NCI-H2081 (cell line): Measurements from ENCODE around the gene RHOJ.
"Not testable (repeated sequence)": the region's sequence is repeated elsewhere in the genome, so short reads cannot be mapped to it uniquely, and the experiment has no call there.

Source experiments
- DNase-seq, 2 experiments: peaks; one replicate each; lab custom pipeline; 2025; lab: John Stamatoyannopoulos, UW

Gene RHOJ

DNA sequence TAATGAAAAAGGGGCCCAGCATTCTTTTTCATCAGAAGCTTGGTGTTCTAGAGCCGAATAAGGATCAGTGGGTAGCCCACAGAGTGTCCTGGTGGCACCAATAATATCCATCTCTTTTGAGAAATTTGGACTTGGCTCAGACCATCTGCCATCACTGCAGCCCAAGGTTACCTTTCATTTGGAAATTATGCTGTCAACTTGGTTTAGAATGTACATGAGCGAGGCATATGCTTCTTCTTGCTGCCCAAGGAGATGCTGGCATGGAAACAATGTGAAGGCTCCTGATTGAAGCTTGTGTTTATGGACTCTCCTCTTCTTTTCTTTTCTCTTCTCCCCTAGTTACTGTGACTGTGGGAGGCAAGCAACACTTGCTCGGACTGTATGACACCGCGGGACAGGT is 64.5 kb downstream of the RHOJ start:
- no peak for DNase-seq

DNA sequence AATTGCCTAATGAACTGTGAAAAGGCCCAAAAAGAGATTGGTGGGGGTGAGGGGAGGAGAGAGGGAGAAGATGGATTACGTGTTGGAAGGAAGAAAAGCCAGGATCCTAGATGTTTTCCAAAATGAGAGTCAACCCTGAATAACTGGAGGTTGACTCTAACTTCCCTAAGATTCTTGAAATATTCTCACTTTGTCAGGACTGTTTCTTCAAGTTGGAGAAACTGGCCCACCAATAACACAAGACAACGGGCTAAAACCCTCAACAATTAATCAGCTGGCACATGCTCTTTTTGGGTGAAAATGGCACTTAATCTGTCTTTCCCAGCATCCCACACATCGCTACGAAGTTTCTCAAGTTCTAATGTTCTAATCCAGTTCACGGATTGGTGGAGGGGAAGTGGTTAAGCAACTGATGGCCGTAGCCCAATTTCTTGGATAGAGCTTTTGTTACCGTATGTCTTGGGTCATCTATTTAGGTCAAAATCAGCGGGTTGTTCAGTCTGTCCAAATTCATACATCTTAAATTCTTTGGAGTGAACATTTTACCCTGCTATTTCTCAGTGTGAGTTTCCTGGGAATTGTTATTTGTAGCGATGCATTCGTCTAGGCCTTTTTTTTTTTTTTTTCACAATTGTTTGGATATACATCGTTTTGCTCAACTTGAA is 65.5 kb downstream of the RHOJ start:
- no peak for DNase-seq

DNA sequence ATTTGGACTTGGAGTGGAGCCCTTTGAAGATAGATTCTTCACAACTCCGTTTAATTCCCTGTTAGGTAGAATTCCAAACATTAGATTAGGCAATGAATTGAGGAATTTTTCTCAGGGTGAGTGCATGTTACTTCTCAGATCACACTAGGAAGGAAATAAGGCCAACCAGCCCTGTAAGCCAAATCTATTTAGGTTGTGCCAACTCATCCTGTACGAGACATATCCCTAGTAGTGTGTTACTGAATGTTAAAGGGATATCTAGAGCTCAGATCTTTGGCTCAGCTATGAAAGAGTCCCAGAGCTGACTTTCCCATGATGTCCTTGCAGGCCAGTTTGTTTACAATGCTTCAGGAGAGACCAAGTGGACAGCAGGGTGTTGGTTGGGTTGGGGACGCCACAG is 68.9 kb downstream of the RHOJ start:
- DNase-seq, result no peak

DNA sequence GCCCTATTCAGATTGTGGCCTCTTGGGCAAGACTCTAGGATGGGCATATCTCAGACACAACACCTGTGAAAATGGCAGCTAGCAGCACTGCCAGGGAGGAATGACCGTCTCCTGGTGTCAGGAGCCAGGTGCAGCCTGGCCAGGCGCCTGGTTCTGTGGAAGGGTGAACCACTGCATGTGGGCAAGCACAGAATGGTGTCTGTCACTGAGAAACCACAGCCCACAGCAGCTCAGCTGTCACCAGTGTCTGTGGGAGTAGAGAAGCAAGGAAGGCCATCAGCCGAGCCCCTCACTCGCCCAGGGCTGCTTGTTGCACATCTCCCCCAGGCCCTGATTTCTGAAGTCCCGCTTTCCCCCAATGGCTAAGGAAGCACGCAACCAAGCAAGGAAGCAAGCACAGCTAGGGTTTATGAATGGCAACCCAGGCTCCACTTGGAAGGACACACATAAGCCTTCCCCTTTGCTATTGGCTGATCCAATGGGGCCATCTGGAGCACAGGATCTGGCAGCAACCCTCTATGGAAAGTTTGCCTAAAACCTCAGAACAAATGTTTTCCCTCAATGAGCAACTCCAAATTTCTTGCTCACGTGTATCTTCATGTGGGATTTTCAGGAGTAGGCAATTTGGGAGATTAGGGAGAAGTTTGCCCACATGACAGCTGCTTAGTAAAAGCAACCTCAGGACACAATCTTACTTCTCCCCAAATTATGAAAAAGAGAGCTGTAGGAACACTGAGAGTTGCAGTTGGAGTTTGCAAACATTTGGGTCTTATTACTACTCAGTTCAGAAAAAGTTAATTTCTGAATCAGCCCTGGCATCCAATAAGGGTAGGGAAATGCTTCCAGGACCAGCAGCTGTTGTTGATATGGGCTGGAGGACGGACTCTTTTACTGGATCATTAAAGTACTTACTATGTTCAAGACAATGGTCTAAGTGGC is 69.7 kb downstream of the RHOJ start:
- no peak for DNase-seq

DNA sequence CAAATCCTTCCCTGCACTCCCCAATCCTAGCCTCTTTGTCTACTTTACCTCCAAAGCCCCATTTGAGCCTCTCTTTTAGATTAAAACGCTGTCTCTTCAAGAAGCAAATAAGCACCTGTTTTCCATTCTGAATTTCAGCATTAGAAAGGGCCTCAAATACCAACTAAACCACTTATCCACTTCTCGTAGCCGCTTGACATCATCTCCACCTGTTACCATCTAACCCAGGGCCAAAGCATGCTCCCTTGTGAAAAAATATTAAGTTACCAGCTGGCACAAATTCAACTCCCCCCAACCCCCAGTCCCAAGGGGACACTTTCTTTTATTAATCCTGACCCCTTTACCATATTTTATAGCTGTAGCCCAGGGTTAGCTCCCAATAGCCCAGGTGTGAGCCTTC is 71.4 kb downstream of the RHOJ start:
- DNase-seq, result peak; percentile 53 to 75

DNA sequence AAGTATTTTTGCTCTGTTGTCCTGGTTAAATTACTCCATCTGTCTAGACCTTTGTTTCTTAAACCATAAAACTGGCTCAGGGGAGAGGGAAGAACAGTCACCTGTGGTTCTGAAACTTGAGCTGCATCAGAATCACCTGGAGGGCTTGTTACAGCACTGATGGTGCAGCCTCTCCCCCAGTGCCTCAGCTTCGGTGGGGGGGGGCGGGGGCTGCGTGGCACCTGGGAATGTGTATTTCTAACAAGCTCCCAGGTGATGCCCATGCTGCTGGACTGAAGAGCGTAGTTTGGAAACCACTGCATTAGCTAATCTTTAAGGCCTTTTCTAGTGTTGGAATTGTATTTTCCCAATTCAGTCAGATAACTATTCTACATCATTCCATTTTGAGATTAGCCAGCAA is 71.8 kb downstream of the RHOJ start:
- peak; percentile 53 to 75 for DNase-seq

DNA sequence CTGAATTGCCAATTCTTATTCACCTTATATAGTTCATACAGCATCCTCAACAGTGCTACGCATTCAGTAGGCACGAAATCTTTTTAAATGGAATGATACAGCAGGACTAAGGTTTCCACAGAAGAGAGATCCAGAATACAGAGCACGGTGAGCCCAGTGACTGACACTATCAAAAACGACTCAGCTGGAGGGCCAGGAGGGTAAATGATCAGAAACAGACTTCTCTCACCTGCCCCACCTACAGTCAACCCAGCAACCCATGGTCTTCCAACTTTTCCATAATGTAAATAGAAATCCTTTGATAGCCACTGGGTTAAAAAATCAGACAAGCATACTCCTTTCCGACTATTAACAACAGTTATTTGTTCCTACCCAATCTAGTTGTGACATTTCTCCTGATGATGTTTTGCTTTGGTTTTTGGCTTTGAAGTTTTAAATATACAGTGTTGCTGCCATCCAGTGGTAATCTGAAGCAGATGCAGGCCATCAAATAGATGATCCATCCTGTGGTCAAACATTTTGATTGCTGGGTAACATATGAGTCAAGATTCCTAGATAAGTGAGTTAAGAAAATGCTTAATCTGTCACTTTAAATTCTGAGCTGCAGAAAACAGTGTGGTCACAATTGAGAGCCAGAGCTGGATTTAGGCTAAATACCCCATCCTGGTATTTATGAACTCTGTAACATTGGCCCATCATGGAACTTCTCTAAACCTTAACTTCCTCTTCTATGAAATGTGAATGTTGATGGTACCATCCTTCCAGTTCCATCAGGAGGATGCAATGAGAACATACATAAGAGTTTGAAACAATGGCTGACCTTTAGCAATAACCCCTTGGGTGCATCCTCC is 72.5 kb downstream of the RHOJ start:
- peak; percentile 38 to 71 for DNase-seq

DNA sequence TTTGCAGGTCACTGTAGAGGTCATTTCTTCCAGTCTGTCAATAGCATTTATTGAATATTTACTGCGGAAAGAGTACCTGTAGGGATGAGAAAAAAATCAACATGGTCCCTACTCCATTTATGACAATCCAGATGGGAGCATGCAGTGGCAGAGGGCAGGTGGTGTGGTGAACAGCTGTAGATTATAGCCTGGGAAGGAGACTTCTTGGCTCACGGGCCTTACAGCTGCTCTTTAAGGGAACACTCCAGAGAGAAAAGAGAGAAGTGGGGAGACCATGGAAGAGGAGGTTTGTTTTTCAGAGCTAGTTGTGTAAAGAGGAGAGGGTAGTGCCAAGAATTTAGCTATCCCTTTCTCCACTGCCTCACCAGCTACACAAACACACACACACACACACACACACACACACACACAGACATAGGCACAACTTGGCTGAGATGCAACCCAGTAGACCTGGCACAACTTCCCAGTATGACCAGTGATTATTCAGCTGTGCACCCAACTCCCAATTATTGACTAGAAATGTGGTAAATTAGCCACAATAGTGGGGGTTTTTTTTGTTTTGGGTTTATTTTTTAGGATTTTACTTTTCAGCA is 73.4 kb downstream of the RHOJ start:
- peak; percentile 49 to 80 for DNase-seq

DNA sequence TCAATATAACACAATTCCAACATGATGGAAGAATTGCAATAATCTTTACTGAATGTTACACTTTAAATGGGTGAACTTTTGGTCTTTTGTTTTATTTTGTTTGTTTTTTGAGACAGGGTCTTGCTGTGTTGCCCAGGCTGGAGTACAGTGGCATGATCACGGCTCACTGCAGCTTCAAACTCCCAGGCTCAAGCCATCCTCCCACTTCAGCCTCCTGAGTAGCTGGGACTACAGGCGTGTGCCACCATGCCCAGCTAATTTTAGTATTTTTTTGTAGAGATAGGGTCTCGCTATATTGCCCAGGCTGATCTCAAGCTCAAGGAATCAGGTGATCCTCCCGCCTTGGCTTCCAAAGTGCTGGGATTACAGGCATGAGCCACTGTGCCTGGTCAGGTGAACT is 75.7 kb downstream of the RHOJ start:
- not testable (repeated sequence) for DNase-seq

DNA sequence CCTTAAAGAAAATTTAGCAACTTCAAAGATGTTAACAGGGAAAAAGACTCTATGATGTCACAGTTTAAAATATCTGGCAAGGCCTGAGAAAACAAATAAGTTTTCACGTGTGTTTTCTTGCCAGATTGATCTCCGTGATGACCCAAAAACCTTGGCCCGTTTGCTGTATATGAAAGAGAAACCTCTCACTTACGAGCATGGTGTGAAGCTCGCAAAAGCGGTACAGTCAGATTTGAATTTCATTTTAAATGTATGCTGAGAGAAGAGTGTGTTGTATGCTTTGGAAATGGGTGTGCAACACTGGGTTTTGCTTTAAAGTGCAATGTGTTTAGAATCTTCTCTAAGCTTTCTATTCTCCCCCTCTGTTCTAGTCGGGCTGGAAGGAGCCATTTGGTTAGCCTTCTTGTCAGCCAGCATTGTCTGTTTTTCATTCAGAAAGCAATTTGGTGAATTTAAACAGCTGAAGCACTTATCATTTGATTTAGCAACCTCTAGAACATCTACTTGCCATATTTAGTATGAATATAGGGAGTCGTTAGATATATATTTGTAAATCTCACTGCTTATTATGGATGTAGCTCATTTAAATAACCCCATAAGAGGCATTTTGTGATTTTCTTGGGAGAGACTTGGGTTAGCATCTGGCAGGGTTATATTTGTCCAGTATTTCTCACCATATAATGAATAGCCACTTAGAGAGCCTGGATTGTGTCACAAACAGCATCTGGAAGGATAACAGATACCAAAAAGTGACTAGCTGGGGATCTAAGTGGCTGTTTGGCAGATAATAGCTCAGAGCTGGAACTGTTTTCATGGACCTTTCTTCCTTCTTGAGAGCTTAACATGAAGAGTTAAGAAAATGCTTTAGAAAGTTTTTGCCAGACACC is 79.0 kb downstream of the RHOJ start:
- DNase-seq, result no peak

DNA sequence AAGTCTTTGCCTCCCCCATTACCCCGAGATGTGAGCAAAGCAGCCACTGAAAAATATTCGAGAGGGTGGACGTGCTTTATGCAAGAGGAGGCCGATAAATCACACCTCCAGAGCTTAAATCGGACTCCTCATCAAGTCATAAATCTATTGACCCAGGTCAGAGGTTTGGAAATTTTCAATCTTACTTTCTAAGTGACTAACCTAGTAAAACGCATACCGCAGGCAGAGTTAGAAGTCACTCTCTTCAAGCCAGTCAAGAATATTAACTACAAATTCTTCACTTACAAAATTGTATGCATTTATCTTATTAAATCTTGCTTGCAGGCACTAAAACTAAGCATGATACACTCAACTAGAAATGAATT is 79.6 kb downstream of the RHOJ start:
- DNase-seq, result no peak

DNA sequence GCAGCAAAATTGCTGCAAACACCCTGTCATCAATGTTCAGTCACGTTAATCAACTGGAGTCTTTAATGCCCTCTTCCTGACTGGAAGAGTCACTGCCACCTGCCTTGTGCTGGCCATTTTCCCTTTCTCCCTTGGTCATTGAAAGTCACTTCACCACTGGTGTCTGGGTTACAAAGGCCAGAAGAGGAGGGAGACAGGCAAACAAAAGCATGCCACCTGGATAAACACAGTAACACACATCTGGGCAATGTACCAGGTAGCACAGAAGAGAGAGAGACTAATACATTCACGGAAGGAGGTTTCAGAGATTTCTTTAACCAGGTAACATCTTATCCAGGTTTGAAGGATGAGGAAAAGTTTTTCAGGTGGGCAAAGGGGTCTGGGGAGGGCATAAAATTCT is 81.8 kb downstream of the RHOJ start:
- DNase-seq, result peak; percentile 86 to 98

DNA sequence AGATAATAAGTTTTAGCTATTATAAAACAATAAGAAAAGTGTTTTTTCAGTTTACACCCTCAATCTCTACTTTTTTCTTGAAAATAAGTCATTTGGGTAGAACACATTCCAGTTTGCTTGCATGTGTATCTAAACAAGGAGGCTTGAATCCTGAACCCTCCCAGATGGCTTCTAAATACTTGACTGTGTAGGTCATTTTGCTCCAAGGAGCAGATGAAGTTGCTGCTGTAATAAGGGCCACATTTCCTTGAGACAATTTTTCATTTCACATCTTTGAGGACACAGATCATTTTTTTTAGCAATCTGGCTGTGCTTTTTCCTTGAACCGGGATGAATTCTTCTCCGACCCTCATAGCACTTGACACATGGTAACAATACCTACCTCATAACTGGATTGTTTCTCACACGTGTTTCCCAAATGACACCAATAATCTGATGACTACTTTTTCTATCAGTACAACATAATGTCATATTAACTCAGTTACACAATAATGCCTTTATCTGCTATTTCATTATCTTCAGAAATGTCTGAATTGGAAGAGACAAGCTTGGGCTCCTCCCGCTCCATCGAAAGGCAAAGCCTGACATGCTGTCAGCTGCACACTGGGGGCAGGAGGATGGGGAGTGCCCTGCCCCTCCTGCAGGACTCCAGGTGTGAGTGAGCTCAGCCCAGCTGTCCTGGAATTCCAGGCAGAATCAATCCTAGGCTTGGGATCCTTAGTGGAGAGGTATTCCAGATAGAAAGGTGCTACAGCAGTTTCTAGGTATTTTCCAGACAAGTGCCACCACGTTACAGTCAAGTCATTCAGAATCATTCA is 83.6 kb downstream of the RHOJ start:
- DNase-seq, result no peak

DNA sequence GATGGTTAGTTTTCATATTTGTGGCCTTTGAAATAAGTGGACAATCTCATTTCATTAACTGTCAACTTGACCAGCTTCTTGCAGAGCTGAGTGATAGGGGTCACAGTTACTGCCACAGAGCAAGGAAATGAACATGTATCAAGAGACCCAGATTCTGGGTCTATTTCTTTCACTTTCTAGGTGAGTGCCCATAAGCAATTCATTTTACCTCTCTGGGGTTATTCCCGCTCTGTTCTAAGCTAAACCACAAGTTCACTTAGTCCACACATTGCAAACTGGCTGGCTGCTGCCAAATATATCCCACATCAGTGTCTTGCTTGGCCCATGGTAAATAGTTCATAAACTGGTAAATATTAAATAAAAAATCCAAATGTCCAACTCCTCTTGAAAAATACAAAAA is 84.6 kb downstream of the RHOJ start:
- DNase-seq, result no peak

DNA sequence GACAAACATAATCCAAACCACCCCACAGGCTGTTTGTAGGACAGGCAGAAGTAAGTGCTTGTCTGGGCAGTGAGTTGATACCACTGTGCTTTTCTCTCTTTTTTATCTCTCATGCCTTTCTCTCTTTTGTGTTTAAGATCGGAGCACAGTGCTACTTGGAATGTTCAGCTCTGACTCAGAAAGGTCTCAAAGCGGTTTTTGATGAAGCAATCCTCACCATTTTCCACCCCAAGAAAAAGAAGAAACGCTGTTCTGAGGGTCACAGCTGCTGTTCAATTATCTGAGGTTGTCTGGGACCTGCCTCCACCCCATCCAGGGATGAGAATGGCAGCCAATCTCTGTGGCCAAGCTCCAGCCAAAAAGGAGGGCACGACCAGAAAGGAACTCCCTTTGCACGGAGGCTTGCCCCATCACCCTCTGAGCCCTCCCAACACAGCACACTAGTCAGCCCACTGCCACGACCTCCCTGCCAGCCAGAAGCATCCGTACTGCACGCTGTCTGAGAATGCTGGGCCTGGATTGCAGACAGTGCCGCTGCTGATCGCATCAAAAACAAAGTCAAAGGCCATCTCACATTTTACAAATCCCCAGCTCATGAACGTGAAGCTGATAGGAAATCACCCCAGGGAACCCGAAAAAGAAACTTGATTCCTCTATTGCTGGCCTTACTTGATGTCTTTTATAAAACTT is 86.6 kb downstream of the RHOJ start:
- DNase-seq, result no peak

DNA sequence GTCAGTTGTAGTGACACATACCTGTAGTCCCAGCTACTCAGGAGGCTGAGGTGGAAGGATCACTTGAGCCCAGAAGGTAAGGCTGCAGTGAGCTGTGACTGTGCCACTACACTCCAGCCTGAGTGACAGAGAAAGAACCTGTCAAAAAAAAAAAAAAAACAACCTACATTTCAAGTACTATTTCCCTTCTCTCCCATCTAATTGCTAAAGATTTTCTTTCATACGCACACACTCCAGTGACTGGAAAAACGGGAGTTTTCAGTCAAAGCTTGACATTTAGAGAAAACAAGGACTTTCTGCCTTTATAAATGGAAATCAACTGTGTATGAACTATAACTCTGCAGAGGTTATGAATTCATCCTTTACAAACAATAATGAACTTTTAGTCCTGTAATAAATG is 88.6 kb downstream of the RHOJ start:
- no peak for DNase-seq

DNA sequence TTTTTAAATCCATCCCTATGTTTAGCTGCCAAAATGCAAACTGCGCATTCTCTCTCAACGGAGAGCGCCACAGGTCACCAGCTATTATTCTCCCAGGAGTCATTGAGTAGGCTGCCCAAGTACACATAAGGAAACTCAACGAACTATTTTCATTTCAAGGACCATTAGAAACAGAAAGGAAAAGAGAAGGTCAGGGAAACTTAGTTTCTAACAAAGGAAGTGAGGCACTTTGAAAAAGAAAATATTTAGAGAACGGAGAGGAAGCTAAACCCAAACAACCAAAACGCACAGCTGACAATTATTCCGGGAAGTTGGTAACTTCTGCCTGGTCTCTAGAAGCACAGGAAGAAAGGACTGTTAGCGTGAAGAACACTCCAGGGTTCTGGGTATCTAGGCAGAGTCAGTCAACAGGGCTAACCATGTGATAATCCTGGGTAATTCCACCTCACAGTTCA is 91.0 kb downstream of the RHOJ start:
- no peak for DNase-seq

DNA sequence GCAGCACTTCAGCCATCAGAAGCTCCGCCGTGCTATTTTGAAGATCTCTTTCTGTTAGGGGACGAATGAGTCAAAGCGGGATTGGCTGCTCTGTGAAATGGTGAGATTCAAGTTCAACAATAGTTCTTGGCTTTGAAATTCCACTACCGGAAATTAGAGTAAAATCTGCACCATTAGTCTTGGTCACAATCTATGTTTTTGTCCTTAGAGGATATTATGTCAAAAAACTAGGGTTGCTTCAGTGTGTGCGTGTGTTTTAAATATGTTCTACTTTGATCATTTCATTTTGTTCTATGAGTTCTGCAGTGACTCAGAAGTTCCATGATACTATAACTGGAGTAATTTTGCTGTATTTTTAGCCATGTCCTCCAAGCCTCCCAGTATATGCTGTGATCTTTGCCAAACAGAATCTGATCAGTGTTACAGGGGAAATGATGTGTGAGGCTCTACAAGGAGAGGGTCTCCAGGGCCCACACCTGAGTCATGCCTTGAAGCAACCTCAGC is 91.9 kb downstream of the RHOJ start:
- DNase-seq, result no peak

DNA sequence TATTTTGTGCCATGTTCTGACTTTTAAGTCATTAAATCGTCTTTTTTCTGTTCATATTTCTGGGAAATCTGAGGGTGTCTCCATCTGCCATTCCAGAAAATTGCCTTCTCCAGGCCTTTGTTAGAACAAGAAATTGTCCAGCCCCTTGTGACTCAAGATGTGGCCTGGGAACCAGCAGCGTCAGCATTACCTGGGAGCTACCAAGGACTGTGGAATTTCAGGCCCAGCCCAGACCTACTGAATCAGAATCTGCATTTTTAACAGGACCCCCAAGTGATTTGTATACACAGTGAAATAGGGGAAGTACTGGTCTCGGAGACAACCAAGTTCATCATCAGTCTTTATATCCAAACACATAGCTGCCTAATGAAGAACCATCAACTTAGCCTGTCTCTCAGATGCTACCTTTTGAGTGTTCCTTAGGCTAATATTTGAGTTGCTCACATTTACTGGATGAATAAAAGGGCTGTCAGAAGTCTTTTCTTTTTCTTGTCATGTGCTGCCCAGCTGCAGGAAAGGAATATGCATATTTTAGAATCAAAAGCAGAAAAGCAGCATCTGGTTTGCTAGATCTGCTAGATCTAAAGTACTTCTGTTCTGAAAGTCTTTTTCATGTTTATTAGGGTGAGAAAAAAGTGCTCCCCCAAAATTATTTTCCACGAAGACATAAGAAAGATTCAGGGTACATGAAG is 93.3 kb downstream of the RHOJ start:
- DNase-seq, result no peak
